Mononuclear cell (primary cell): ENCODE data around the gene RADX. TPM values are rescaled to one million over a fixed set of nuclear protein-coding genes. Genes with fewer than 3 reads are reported as not detected.

Source experiments
- H3K27me3 ChIP-seq: 2 replicates; pipeline ENCODE4 v1.6.0; 2011; ENCODE audit warnings: low read length, control low read depth; ENCODE audit not compliant: insufficient read depth
- H3K4me1 ChIP-seq: 2 replicates; pipeline ENCODE4 v1.5.1; 2011; ENCODE audit warnings: mild to moderate bottlenecking, low read length, control low read depth; ENCODE audit not compliant: insufficient read depth
- H3K4me3 ChIP-seq: 2 replicates; pipeline ENCODE4 v1.5.1; 2011; ENCODE audit warnings: mild to moderate bottlenecking, low read length, moderate library complexity
- H3K9me3 ChIP-seq: 2 replicates; pipeline ENCODE4 v1.5.1; 2011; ENCODE audit warnings: low read depth, mild to moderate bottlenecking, control low read depth, low read length
- total RNA-seq: library from RNA; depleted of rRNA; stranded (reverse); fragments of >200 nt; gene quantifications from one replicate; pipeline ENCODE4 v1.2.3, GENCODE V29; 2012

The RADX gene
- 10.3 TPM for total RNA-seq

- no peaks in the 10 kb centered on the region for H3K27me3 ChIP-seq
- H3K4me3 ChIP-seq, result peak within 1 kb of the TSS; percentile 56
- H3K9me3 ChIP-seq, result no peaks in the 10 kb centered on the region
- no peaks in the 10 kb centered on the region for H3K4me1 ChIP-seq
Measured at GRCh38 chrX:106611679-106612392, at the start of gene RADX. RADX (plus strand) TSS chrX:106611978; CDS start chrX:106612081, 103 bp downstream.

- Histone ChIP-seq H3K27me3 (no peaks in the 10 kb centered on the region), H3K9me3 (no peaks in the 10 kb centered on the region), H3K4me3 (no peak overlapping the region), H3K4me1 (no peaks in the 10 kb centered on the region)
Measured at GRCh38 chrX:106564986-106565385, 46.8 kb upstream of the RADX start.

GRCh38 chrX:106566362-106566761 is 45.4 kb upstream of the RADX start:
- Histone ChIP-seq H3K4me1 (no peaks in the 10 kb centered on the region), H3K4me3 (no peak overlapping the region), H3K27me3 (no peaks in the 10 kb centered on the region), H3K9me3 (no peaks in the 10 kb centered on the region)

- Histone ChIP-seq H3K4me3 (no peak overlapping the region), H3K4me1 (no peaks in the 10 kb centered on the region), H3K9me3 (no peaks in the 10 kb centered on the region), H3K27me3 (no peaks in the 10 kb centered on the region)
Measured at GRCh38 chrX:106581856-106582255, 29.9 kb upstream of the RADX start.

GRCh38 chrX:106585478-106585877 is 26.3 kb upstream of the RADX start:
- Histone ChIP-seq H3K9me3 (no peaks in the 10 kb centered on the region), H3K4me1 (no peaks in the 10 kb centered on the region), H3K4me3 (no peak overlapping the region), H3K27me3 (no peaks in the 10 kb centered on the region)

GRCh38 chrX:106588801-106589200 is 23.0 kb upstream of the RADX start:
- Histone ChIP-seq H3K9me3 (no peaks in the 10 kb centered on the region), H3K4me1 (no peaks in the 10 kb centered on the region), H3K27me3 (no peaks in the 10 kb centered on the region), H3K4me3 (no peak overlapping the region)

- no peaks in the 10 kb centered on the region for H3K9me3 ChIP-seq
- H3K4me1 ChIP-seq, result no peaks in the 10 kb centered on the region
Measured at GRCh38 chrX:106599411-106599810, 12.4 kb upstream of the RADX start.

GRCh38 chrX:106606571-106606970 is 5.2 kb upstream of the RADX start:
- no peaks in the 10 kb centered on the region for H3K4me1 ChIP-seq
- no peaks in the 10 kb centered on the region for H3K9me3 ChIP-seq
- no peak overlapping the region for H3K4me3 ChIP-seq
- no peaks in the 10 kb centered on the region for H3K27me3 ChIP-seq

More at GRCh38 chrX:106599411-106599810, 12.4 kb upstream of the RADX start:
- no peaks in the 10 kb centered on the region for H3K27me3 ChIP-seq
- no peak overlapping the region for H3K4me3 ChIP-seq

GRCh38 chrX:106608016-106608415 is 3.8 kb upstream of the RADX start:
- no peaks in the 10 kb centered on the region for H3K9me3 ChIP-seq

GRCh38 chrX:106611317-106611678 is 480 bp upstream of the RADX start:
- Histone ChIP-seq H3K4me3 (peak overlapping the region; percentile 56), H3K4me1 (no peaks in the 10 kb centered on the region), H3K27me3 (no peaks in the 10 kb centered on the region), H3K9me3 (no peaks in the 10 kb centered on the region)

More at GRCh38 chrX:106608016-106608415, 3.8 kb upstream of the RADX start:
- Histone ChIP-seq H3K4me3 (no peak overlapping the region), H3K27me3 (no peaks in the 10 kb centered on the region), H3K4me1 (no peaks in the 10 kb centered on the region)

GRCh38 chrX:106612393-106612763 is 600 bp downstream of the RADX start:
- Histone ChIP-seq H3K4me3 (peak overlapping the region; percentile 56), H3K9me3 (no peaks in the 10 kb centered on the region), H3K27me3 (no peaks in the 10 kb centered on the region), H3K4me1 (no peaks in the 10 kb centered on the region)

- Histone ChIP-seq H3K9me3 (no peaks in the 10 kb centered on the region), H3K4me3 (no peak overlapping the region), H3K4me1 (no peaks in the 10 kb centered on the region), H3K27me3 (no peaks in the 10 kb centered on the region)
Measured at GRCh38 chrX:106613277-106613676, 1.5 kb downstream of the RADX start.

GRCh38 chrX:106615041-106615440 is 3.3 kb downstream of the RADX start:
- Histone ChIP-seq H3K27me3 (no peaks in the 10 kb centered on the region), H3K4me1 (no peaks in the 10 kb centered on the region), H3K9me3 (no peaks in the 10 kb centered on the region), H3K4me3 (no peak overlapping the region)

GRCh38 chrX:106619797-106620196 is 8.0 kb downstream of the RADX start:
- Histone ChIP-seq H3K27me3 (no peaks in the 10 kb centered on the region), H3K4me3 (no peak overlapping the region), H3K9me3 (no peaks in the 10 kb centered on the region), H3K4me1 (no peaks in the 10 kb centered on the region)

- H3K27me3 ChIP-seq, result no peaks in the 10 kb centered on the region
- H3K4me1 ChIP-seq, result no peaks in the 10 kb centered on the region
- no peak overlapping the region for H3K4me3 ChIP-seq
- H3K9me3 ChIP-seq, result no peaks in the 10 kb centered on the region
Measured at GRCh38 chrX:106621836-106622235, 10.1 kb downstream of the RADX start.

- no peaks in the 10 kb centered on the region for H3K4me1 ChIP-seq
- no peaks in the 10 kb centered on the region for H3K9me3 ChIP-seq
- H3K27me3 ChIP-seq, result no peaks in the 10 kb centered on the region
- no peak overlapping the region for H3K4me3 ChIP-seq
Measured at GRCh38 chrX:106626789-106627188, 15.0 kb downstream of the RADX start.
